SJCRH30 (cell line): ENCODE data around the gene IGIP. TPM values are rescaled to one million over a fixed set of nuclear protein-coding genes. Genes with fewer than 3 reads are reported as not detected.

ENCODE experiments used
- DNase-seq, 2 experiments: peaks; one replicate each; pipeline ENCODE4 v3.0.0-alpha.2; 2015 to 2020
- H3K27ac ChIP-seq: fragments of 250-450 bp; sonication (Bioruptor Pico); 2 replicates; pipeline ENCODE4 v1.5.1; 2020; ENCODE audit warnings: mild to moderate bottlenecking, moderate library complexity
- H3K27me3 ChIP-seq: fragments of 250-450 bp; sonication (Bioruptor Pico); 2 replicates; pipeline ENCODE4 v1.5.1; 2020; ENCODE audit warnings: mild to moderate bottlenecking, moderate library complexity
- H3K36me3 ChIP-seq: fragments of 250-450 bp; sonication (Bioruptor Pico); 2 replicates; pipeline ENCODE4 v1.5.1; 2020; ENCODE audit warnings: mild to moderate bottlenecking, moderate library complexity
- H3K4me1 ChIP-seq: fragments of 250-450 bp; sonication (Bioruptor Pico); 2 replicates; pipeline ENCODE4 v1.5.1; 2020; ENCODE audit warnings: mild to moderate bottlenecking, moderate library complexity
- H3K4me3 ChIP-seq: fragments of 250-450 bp; sonication (Bioruptor Pico); 2 replicates; pipeline ENCODE4 v1.5.1; 2020; ENCODE audit warnings: mild to moderate bottlenecking, moderate library complexity
- H3K9me3 ChIP-seq: fragments of 250-450 bp; sonication (Bioruptor Pico); replicated peaks from 2 replicates; pipeline ENCODE4 v1.5.1; 2020; ENCODE audit warnings: mild to moderate bottlenecking, moderate library complexity
- total RNA-seq: library from RNA; depleted of rRNA; stranded (reverse); fragments of >200 nt; shearing (Covaris generic); gene quantifications from 2 replicates; pipeline ENCODE4 v1.2.3, GENCODE V29; 2014

IGIP gene
- total RNA-seq, 1 experiment from 2014 or later: 1.6 TPM

- no peaks in the 10 kb centered on the region for H3K9me3 ChIP-seq
- peak overlapping the region; percentile 64 for H3K4me3 ChIP-seq
- peaks cover under 1% of the 10 kb centered on the region; the same call in 1 of the 2 replicates for H3K4me1 ChIP-seq
- H3K36me3 ChIP-seq: no peaks in the 10 kb centered on the region
- peak overlapping the region; percentile 75 for H3K27ac ChIP-seq
- H3K27me3 ChIP-seq: peaks cover 2% of the 10 kb centered on the region; the same call in 1 of the 2 replicates
- peak; percentile 93 to 94 for DNase-seq
Observed at GRCh38 chr5:140107312-140108092, 18.2 kb upstream of the IGIP start.

GRCh38 chr5:140108093-140109017, 17.4 kb upstream of the IGIP start:
- Histone ChIP-seq H3K36me3 (no peaks in the 10 kb centered on the region), H3K4me1 (peaks cover 3% of the 10 kb centered on the region; the same call in 1 of the 2 replicates), H3K4me3 (peak overlapping the region; percentile 64), H3K27ac (peak overlapping the region; percentile 75; the same call in 1 of the 2 replicates), H3K9me3 (no peaks in the 10 kb centered on the region), H3K27me3 (no peaks in the 10 kb centered on the region)
- peak; percentile 17 to 40 for DNase-seq

DNA sequence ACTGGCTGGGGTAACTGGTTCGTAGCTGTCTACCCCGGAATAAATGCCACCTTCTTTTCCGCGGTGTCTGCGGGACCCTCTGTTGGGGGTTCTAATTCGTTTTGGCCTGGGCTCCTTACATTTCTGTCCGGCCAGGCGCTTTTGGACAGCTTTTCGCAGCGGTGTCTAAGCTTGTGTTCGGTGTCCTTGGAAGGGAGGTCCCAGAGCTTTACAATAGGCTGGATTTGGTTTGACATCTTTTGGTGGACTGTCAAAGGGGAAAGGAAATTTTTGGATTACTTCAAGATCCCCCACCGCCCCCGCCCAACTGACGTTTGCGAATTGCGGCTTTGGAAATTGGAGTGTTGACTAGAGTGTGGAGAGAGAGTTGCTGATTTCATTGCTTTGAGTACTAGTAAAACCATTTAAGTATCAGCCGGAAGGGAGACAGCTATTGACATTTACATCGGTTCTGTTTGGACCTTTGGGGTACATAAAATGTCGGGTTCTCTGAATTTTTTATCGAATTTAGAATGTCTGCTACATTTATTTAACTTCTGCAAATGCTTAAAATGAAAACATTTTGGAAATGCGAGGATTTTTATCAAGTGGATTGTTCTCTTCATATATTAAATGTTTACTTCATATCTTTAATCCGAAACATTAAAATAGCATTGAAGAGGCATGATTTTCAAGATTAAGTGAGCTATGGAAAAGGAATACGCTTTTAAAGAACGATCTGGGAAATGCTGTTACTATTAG, 16.5 kb upstream of the IGIP start:
- H3K9me3 ChIP-seq: no peaks in the 10 kb centered on the region
- no peaks in the 10 kb centered on the region for H3K36me3 ChIP-seq
- no peaks in the 10 kb centered on the region for H3K27me3 ChIP-seq
- H3K4me3 ChIP-seq: no peak overlapping the region
- no peak for DNase-seq
- peaks cover 3% of the 10 kb centered on the region; the same call in 1 of the 2 replicates for H3K4me1 ChIP-seq
- H3K27ac ChIP-seq: no peak overlapping the region

DNA sequence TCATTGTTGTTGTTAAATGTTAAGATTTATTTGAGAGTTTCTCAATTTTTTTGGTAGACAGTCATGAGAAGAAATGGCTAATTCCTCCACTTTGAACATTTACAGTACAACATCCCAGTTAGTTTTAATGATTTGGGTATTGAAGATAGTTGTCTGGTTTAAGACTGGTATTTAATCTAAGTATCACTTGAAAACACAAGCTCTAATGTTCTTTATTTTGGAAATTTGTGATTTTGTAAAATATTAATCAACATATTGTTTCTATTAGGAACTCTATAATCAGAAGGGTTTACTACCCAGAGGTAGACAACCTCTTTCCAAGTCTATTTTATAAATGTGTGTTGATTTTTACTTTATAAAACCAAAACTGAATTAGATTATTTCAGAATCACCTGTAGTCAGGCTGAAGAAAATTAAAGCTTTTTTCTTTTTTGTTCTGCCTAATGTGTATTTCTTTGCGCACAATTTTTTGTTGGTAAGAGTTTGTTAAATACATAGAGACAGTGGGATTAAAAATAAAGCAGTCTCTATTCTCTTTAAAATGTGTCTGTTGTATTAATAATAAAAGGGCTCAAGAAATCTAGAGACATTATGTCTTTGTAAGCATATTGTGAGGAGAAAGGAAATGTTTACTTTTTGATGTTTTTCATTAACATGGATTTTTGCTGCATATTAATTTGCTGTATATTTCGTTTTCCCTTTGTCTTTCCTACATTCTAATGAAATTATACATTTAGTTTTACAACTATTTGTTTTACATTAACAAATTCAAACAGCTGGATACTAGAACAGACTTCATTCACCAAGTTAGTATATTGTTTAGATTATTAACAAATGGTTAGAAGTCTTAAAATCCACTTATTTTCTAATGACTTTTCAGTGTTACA, 15.7 kb upstream of the IGIP start:
- Histone ChIP-seq H3K36me3 (no peaks in the 10 kb centered on the region), H3K27me3 (no peaks in the 10 kb centered on the region), H3K4me3 (no peak overlapping the region), H3K4me1 (peaks cover 3% of the 10 kb centered on the region; the same call in 1 of the 2 replicates), H3K9me3 (no peaks in the 10 kb centered on the region), H3K27ac (no peak overlapping the region)
- no peak for DNase-seq

DNA sequence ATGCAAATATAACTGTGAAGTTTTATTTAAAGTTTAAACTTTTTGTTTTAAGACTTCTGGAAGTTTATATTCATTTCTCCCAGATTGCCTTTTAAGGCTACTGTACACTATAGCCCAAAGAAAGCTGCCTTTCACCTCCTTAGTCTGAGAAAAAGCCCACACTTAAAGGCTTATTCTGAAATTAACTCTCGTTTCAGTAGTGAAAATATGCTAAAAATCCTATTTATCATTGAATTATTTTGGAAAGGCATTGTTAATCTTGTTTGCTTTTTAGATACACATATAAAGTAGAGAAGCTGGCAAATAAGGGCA, 15.1 kb upstream of the IGIP start:
- H3K27me3 ChIP-seq: no peaks in the 10 kb centered on the region
- H3K9me3 ChIP-seq: no peaks in the 10 kb centered on the region
- DNase-seq: no peak
- no peak overlapping the region for H3K4me3 ChIP-seq
- no peak overlapping the region for H3K27ac ChIP-seq
- H3K4me1 ChIP-seq: peaks cover 3% of the 10 kb centered on the region; the same call in 1 of the 2 replicates
- no peaks in the 10 kb centered on the region for H3K36me3 ChIP-seq

DNA sequence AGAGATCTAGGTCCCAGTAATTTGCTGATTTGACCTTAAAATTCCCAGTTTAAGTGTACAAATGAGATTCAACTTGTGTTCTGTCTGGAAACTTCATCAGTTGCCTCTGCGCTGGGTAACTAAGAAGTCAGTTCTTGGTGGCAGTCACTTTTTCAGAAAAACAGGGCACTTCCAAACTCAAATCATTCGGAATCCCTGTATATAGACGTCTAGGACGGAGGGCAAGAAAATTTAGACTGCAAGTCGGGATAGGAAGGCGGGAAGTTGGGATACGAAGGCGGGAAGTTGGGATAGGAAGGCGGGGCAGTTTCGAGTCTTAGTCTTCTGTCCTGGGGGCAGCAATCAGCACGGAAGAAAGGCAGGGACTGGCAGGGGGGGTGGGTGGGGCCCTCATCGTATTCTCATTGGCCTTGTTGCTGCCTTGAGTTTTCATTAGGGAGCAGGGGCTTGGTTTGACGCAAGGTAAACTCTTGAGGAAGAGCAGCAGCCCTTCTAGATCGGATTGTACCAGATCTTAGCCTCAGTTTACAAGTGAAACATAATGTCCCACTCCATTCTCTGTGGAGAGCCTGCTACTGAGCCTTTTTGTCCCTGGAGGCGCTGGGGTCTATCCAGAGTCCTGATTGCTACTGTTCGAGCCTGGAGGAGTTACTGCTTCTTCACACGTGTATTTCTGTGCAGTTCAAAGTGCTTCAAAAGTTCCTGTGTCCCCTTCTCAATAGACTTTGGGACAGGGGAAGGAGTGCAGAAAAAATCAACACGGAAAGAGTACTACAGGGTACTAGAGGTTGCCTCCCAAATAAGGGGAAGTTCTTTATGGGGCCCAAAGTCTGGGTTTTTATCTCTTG, 14.5 kb upstream of the IGIP start:
- no peaks in the 10 kb centered on the region for H3K36me3 ChIP-seq
- H3K4me1 ChIP-seq: peaks cover 3% of the 10 kb centered on the region; the same call in 1 of the 2 replicates
- no peak overlapping the region for H3K27ac ChIP-seq
- no peak overlapping the region for H3K4me3 ChIP-seq
- no peaks in the 10 kb centered on the region for H3K9me3 ChIP-seq
- no peak for DNase-seq
- no peaks in the 10 kb centered on the region for H3K27me3 ChIP-seq

- no peaks in the 10 kb centered on the region for H3K36me3 ChIP-seq
- no peak for DNase-seq
- H3K4me1 ChIP-seq: peaks cover 3% of the 10 kb centered on the region; the same call in 1 of the 2 replicates
- H3K27ac ChIP-seq: no peak overlapping the region
- no peaks in the 10 kb centered on the region for H3K27me3 ChIP-seq
- H3K4me3 ChIP-seq: no peak overlapping the region
- H3K9me3 ChIP-seq: no peaks in the 10 kb centered on the region
Observed at GRCh38 chr5:140111859-140112551, 13.7 kb upstream of the IGIP start.

DNA sequence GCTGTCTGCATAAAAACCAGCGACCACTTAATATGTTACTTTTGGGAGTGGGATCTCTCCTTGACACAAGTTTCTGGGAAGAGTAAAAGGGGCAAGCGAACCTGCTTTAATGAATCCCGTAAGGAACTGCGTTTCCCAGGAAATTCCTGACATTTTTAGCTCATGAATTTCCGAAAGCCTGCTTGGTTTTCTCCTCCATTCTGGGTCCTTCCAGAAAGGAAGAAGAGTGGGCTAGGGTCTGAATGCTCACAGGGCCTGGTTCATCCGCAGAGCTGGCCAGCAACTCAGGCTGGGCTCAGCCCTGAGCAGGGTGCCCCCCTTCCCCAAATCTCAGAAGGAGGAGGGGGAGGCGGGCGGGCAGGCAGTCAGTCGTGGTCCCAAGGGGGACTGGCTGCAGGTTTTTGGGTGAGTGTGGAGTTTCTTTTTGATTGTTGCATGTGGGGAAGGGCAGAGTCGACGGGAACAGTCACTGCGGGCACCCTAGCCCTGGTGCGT, 13.0 kb upstream of the IGIP start:
- H3K27ac ChIP-seq: no peak overlapping the region
- DNase-seq: no peak
- no peaks in the 10 kb centered on the region for H3K36me3 ChIP-seq
- no peaks in the 10 kb centered on the region for H3K27me3 ChIP-seq
- peak overlapping the region; percentile 89 for H3K4me3 ChIP-seq
- peaks cover 3% of the 10 kb centered on the region; the same call in 1 of the 2 replicates for H3K4me1 ChIP-seq
- no peaks in the 10 kb centered on the region for H3K9me3 ChIP-seq

- Histone ChIP-seq H3K36me3 (no peaks in the 10 kb centered on the region), H3K27me3 (no peaks in the 10 kb centered on the region), H3K27ac (peak overlapping the region; percentile 66), H3K9me3 (no peaks in the 10 kb centered on the region), H3K4me1 (peaks cover 3% of the 10 kb centered on the region; the same call in 1 of the 2 replicates), H3K4me3 (peak overlapping the region; percentile 89)
- DNase-seq: peak; percentile 31 to 37
Observed at GRCh38 chr5:140113180-140113698, 12.5 kb upstream of the IGIP start.

DNA sequence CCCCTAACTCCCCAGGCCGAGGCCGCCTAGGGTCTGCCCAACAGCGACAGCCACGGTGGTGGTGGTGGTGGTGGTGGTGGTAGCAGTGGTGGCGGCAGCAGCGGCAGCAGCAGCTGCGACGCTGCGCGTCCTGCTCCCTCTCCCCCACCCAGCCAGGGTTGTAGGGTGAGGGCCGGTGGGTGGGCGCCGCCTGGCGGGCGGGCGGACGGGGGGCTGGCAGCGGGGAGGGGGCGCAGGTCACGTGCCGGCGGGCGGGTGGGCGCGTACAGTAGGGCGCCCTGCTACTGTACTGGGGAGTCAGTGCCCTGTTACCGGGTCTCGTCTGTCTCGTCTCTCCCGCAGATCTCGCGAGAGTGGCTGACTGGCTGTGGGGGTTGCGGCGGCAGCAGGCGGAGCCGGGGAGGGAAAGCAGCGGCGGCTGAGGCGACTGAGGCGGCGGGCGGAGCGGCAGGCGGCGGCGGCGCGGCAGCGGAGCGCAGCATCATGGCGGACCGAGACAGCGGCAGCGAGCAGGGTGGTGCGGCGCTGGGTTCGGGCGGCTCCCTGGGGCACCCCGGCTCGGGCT, 12.0 kb upstream of the IGIP start, which contains the start of gene PURA:
PURA (plus strand) TSS at position 411 of the 565 bp plus-strand sequence; CDS start at position 484, 73 bp downstream.
- H3K27me3 ChIP-seq: no peaks in the 10 kb centered on the region
- DNase-seq: peak; percentile 97 to 98
- peaks cover 3% of the 10 kb centered on the region; the same call in 1 of the 2 replicates for H3K4me1 ChIP-seq
- H3K27ac ChIP-seq: peak within 1 kb of the TSS; percentile 66
- no peaks in the 10 kb centered on the region for H3K9me3 ChIP-seq
- H3K4me3 ChIP-seq: peak within 1 kb of the TSS; percentile 89
- H3K36me3 ChIP-seq: no peaks in the 10 kb centered on the region

DNA sequence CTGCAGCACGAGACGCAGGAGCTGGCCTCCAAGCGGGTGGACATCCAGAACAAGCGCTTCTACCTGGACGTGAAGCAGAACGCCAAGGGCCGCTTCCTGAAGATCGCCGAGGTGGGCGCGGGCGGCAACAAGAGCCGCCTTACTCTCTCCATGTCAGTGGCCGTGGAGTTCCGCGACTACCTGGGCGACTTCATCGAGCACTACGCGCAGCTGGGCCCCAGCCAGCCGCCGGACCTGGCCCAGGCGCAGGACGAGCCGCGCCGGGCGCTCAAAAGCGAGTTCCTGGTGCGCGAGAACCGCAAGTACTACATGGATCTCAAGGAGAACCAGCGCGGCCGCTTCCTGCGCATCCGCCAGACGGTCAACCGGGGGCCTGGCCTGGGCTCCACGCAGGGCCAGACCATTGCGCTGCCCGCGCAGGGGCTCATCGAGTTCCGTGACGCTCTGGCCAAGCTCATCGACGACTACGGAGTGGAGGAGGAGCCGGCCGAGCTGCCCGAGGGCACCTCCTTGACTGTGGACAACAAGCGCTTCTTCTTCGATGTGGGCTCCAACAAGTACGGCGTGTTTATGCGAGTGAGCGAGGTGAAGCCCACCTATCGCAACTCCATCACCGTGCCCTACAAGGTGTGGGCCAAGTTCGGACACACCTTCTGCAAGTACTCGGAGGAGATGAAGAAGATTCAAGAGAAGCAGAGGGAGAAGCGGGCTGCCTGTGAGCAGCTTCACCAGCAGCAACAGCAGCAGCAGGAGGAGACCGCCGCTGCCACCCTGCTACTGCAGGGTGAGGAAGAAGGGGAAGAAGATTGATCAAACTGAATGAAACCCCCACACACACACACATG, 11.2 kb upstream of the IGIP start:
- peak overlapping the region; percentile 31; the same call in 1 of the 2 replicates for H3K27ac ChIP-seq

More for the DNA sequence above, 11.2 kb upstream of the IGIP start:
- Histone ChIP-seq H3K36me3 (no peaks in the 10 kb centered on the region), H3K9me3 (no peaks in the 10 kb centered on the region), H3K4me1 (peaks cover 3% of the 10 kb centered on the region; the same call in 1 of the 2 replicates), H3K27me3 (no peaks in the 10 kb centered on the region), H3K4me3 (peak overlapping the region; percentile 89)
- peak; percentile 39 to 46 for DNase-seq
